ENCODE data around the gene ZFYVE1.

The ZFYVE1 gene

GRCh38 chr14:72921396-72921795, 105.5 kb downstream of the ZFYVE1 start:
- DNase-seq (ENCODE audit: low read depth in 1 of 2, low spot score in 1 of 2) = no peak

- DNase-seq (ENCODE audit: low read depth in 1 of 2, low spot score in 1 of 2) = no peak
Measured at GRCh38 chr14:72920008-72920407, 106.9 kb downstream of the ZFYVE1 start.
